SK-N-SH treated with all-trans-retinoic acid at 6 μM for 48 hours (cell line): ENCODE data around the gene NAALADL2.

Experiments
- BACH2 ChIP-seq: fragments of 250-450 bp; sonication (Bioruptor Pico); IDR thresholded peaks from 2 replicates; pipeline ENCODE4 v1.9.0; 2021; ENCODE audit warnings: mild to moderate bottlenecking, borderline replicate concordance
- GLIS3 ChIP-seq: fragments of 250-450 bp; sonication (Bioruptor Pico); IDR thresholded peaks from 2 replicates; pipeline ENCODE4 v1.5.0; 2020; ENCODE audit warnings: mild to moderate bottlenecking, moderate library complexity
- PPARA ChIP-seq: fragments of 250-450 bp; sonication (Bioruptor Pico); IDR thresholded peaks from 2 replicates; pipeline ENCODE4 v1.5.0; 2020; ENCODE audit warnings: mild to moderate bottlenecking, borderline replicate concordance
- ZFP3 ChIP-seq: fragments of 250-450 bp; sonication (Bioruptor Pico); IDR thresholded peaks from 2 replicates; pipeline ENCODE4 v1.5.0; 2020; ENCODE audit warnings: mild to moderate bottlenecking, moderate library complexity
- ZFP30 ChIP-seq: fragments of 450-650 bp; formaldehyde crosslinking; IDR thresholded peaks from 2 replicates; pipeline ENCODE4 v1.5.0; 2022; ENCODE audit warnings: mild to moderate bottlenecking, moderate library complexity
- ZNF8 ChIP-seq: fragments of 450-650 bp; formaldehyde crosslinking; IDR thresholded peaks from 2 replicates; pipeline ENCODE4 v1.5.0; 2020; ENCODE audit warnings: mild to moderate bottlenecking, moderate library complexity
- TF ChIP-seq, protein P1 (sequence below): fragments of 250-450 bp; sonication (Bioruptor Pico); IDR thresholded peaks from 2 replicates; pipeline ENCODE4 v1.8.0; 2020; ENCODE audit warnings: mild to moderate bottlenecking, moderate library complexity, borderline replicate concordance

GRCh38 chr3:175521406-175521805 is 662.3 kb downstream of the NAALADL2 start:
- TF ChIP-seq ZFP30 = no peak
- TF ChIP-seq, protein P1, sequence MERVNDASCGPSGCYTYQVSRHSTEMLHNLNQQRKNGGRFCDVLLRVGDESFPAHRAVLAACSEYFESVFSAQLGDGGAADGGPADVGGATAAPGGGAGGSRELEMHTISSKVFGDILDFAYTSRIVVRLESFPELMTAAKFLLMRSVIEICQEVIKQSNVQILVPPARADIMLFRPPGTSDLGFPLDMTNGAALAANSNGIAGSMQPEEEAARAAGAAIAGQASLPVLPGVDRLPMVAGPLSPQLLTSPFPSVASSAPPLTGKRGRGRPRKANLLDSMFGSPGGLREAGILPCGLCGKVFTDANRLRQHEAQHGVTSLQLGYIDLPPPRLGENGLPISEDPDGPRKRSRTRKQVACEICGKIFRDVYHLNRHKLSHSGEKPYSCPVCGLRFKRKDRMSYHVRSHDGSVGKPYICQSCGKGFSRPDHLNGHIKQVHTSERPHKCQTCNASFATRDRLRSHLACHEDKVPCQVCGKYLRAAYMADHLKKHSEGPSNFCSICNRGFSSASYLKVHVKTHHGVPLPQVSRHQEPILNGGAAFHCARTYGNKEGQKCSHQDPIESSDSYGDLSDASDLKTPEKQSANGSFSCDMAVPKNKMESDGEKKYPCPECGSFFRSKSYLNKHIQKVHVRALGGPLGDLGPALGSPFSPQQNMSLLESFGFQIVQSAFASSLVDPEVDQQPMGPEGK = no peak
- TF ChIP-seq ZFP3 (CRISPR knock-in tag) = no peak
- TF ChIP-seq BACH2 (CRISPR knock-in tag) = no peak
- TF ChIP-seq ZNF8 = no peak
- no peak for TF ChIP-seq PPARA (CRISPR knock-in tag)
- TF ChIP-seq GLIS3 = no peak
